ENCODE measurements around the gene TM9SF2.

Gene TM9SF2

DNA sequence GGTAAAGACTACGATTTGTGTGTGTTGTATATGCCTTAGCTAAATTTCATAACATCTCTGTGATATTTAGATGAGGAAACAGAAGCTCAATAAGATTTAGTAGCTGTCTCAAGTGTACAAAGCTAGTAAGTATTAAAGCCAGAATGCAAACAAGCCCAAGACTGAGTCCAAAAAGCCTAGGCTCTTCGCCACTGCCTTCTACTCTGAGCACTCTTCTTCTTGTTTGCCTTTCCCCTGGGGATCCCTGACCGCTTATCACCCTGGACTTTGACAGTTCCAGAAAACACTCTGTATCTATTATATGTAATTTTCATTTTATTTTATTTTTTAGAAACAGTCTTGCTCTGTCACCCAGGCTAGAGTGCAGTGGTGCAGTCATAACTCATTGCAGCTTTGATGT, 5.8 kb downstream of the TM9SF2 start:
- no peak overlapping the region for H3K4me3 ChIP-seq (replicated peaks; ENCODE audit: insufficient read depth, low read length)
- no peak for DNase-seq (ENCODE audit: low read depth in 1 of 2, low spot score in 1 of 2)
- peak overlapping the region; percentile 59 for H3K27ac ChIP-seq (replicated peaks)
- no peaks in the 10 kb centered on the region for H3K27me3 ChIP-seq (ENCODE audit: insufficient read depth, poor library complexity, severe bottlenecking)
- TF ChIP-seq, protein P1, sequence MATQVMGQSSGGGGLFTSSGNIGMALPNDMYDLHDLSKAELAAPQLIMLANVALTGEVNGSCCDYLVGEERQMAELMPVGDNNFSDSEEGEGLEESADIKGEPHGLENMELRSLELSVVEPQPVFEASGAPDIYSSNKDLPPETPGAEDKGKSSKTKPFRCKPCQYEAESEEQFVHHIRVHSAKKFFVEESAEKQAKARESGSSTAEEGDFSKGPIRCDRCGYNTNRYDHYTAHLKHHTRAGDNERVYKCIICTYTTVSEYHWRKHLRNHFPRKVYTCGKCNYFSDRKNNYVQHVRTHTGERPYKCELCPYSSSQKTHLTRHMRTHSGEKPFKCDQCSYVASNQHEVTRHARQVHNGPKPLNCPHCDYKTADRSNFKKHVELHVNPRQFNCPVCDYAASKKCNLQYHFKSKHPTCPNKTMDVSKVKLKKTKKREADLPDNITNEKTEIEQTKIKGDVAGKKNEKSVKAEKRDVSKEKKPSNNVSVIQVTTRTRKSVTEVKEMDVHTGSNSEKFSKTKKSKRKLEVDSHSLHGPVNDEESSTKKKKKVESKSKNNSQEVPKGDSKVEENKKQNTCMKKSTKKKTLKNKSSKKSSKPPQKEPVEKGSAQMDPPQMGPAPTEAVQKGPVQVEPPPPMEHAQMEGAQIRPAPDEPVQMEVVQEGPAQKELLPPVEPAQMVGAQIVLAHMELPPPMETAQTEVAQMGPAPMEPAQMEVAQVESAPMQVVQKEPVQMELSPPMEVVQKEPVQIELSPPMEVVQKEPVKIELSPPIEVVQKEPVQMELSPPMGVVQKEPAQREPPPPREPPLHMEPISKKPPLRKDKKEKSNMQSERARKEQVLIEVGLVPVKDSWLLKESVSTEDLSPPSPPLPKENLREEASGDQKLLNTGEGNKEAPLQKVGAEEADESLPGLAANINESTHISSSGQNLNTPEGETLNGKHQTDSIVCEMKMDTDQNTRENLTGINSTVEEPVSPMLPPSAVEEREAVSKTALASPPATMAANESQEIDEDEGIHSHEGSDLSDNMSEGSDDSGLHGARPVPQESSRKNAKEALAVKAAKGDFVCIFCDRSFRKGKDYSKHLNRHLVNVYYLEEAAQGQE (IDR thresholded peaks at IDR 0.05; ENCODE audit: insufficient replicate concordance, low read depth), result no peak
- TF ChIP-seq SPI1 (IDR thresholded peaks at IDR 0.05; ENCODE audit: borderline replicate concordance, low read depth) (no peak), CTCF (IDR thresholded peaks at IDR 0.05; ENCODE audit: insufficient read depth, low read length) (no peak), POLR2AphosphoS5 (IDR thresholded peaks at IDR 0.05; ENCODE audit: low read depth) (no peak), GABPA (IDR thresholded peaks at IDR 0.05; ENCODE audit: low read depth) (no peak)

GRCh38 chr13:99507551-99507950, 6.3 kb downstream of the TM9SF2 start:
- no peaks in the 10 kb centered on the region for H3K27me3 ChIP-seq (ENCODE audit: insufficient read depth, poor library complexity, severe bottlenecking)
- TF ChIP-seq POLR2AphosphoS5 (IDR thresholded peaks at IDR 0.05; ENCODE audit: low read depth) (no peak), SPI1 (IDR thresholded peaks at IDR 0.05; ENCODE audit: borderline replicate concordance, low read depth) (no peak), CTCF (IDR thresholded peaks at IDR 0.05; ENCODE audit: insufficient read depth, low read length) (no peak), GABPA (IDR thresholded peaks at IDR 0.05; ENCODE audit: low read depth) (no peak)
- TF ChIP-seq, protein P1 (IDR thresholded peaks at IDR 0.05; ENCODE audit: insufficient replicate concordance, low read depth), result no peak
- H3K4me3 ChIP-seq (replicated peaks; ENCODE audit: insufficient read depth, low read length), result no peak overlapping the region
- peak overlapping the region; percentile 59 for H3K27ac ChIP-seq (replicated peaks)
- DNase-seq (ENCODE audit: low read depth in 1 of 2, low spot score in 1 of 2), result no peak

DNA sequence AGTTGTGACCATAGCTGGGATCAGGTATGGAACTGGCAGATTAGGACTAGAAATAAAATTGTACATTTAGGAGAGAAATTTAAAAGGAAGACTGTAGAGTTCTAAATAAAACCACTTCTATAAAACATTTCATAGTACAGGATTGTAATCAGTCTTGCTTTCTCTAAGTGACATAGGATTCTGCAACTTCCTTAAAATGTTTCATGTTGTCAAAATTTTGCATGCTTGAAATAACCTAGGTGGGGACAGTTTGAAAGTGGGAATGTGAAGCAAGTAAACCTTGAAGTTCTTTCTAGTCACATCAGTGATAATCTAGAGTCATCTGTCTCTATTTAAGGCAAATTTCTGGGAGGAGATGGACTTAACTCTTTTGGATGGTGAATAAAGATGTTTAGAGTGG, 6.7 kb downstream of the TM9SF2 start:
- no peaks in the 10 kb centered on the region for H3K27me3 ChIP-seq (ENCODE audit: insufficient read depth, poor library complexity, severe bottlenecking)
- peak overlapping the region; percentile 59 for H3K27ac ChIP-seq (replicated peaks)
- peak; percentile 25; the same call in 1 of the 2 replicates for TF ChIP-seq SPI1 (IDR thresholded peaks at IDR 0.05; ENCODE audit: borderline replicate concordance, low read depth)
- TF ChIP-seq POLR2AphosphoS5 (IDR thresholded peaks at IDR 0.05; ENCODE audit: low read depth), result no peak
- no peak overlapping the region for H3K4me3 ChIP-seq (replicated peaks; ENCODE audit: insufficient read depth, low read length)
- no peak for DNase-seq (ENCODE audit: low read depth in 1 of 2, low spot score in 1 of 2)

GRCh38 chr13:99509479-99509878, 8.2 kb downstream of the TM9SF2 start:
- Histone ChIP-seq H3K4me3 (replicated peaks; ENCODE audit: insufficient read depth, low read length) (no peak overlapping the region), H3K27me3 (ENCODE audit: insufficient read depth, poor library complexity, severe bottlenecking) (no peaks in the 10 kb centered on the region)
- DNase-seq (ENCODE audit: low read depth in 1 of 2, low spot score in 1 of 2), result no peak

More at GRCh38 chr13:99509479-99509878, 8.2 kb downstream of the TM9SF2 start:
- H3K27ac ChIP-seq (replicated peaks), result no peak overlapping the region
- TF ChIP-seq SPI1 (IDR thresholded peaks at IDR 0.05; ENCODE audit: borderline replicate concordance, low read depth) (no peak), CTCF (IDR thresholded peaks at IDR 0.05; ENCODE audit: insufficient read depth, low read length) (no peak), GABPA (IDR thresholded peaks at IDR 0.05; ENCODE audit: low read depth) (no peak), POLR2AphosphoS5 (IDR thresholded peaks at IDR 0.05; ENCODE audit: low read depth) (no peak)
- TF ChIP-seq, protein P1 (IDR thresholded peaks at IDR 0.05; ENCODE audit: insufficient replicate concordance, low read depth), result no peak

Measured in HL-60 (cell line).